ENCODE results near the gene LRMDA.

The LRMDA gene

GRCh38 chr10:76211691-76212090 lies 780.3 kb downstream of the LRMDA start:
- no peak for DNase-seq (ENCODE audit: low spot score)

DNA sequence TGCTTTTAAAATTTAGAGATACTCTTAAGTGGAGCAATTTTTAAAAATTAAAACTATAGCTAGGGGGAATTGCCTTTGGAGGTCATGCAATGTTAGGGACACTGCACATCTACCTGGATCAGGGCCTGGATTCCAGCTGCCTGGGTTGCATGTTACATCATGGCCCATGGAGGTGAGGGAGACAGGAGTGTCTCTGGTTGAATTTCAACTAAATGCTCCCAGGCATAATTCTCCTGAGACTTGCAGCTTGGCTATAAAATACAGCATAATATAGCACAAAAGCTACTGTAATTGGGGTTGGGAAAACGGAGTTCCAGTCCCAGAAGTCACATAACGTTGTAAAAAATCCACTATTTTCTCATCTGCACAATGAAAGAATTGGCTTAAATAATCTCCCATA lies 782.5 kb downstream of the LRMDA start:
- DNase-seq (ENCODE audit: low spot score): no peak

- DNase-seq (ENCODE audit: low spot score): no peak
Measured at GRCh38 chr10:76218035-76218434, 786.6 kb downstream of the LRMDA start.

DNA sequence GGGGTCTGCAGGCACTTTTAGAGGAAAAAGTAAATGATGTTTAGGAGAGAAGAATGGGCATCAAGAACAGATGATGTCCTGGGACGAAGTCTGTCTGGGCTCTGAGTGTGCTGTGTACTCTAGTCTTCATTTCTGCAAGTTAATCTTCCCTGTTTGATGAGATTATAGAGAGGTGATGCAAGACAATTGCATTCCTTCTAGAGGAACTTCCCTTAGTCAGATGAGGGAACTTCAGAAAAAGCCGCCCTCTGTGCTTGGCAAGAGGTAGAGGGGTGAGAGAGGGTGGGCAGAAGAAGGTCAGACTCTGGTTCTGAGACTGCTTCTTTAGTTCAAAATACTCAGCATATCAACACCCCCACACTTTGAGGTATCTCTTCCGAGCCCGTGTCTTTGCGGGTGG lies 797.9 kb downstream of the LRMDA start:
- DNase-seq (ENCODE audit: low spot score): no peak

- no peak for DNase-seq (ENCODE audit: low spot score)
Measured at GRCh38 chr10:76230921-76231285, 799.5 kb downstream of the LRMDA start.

DNA sequence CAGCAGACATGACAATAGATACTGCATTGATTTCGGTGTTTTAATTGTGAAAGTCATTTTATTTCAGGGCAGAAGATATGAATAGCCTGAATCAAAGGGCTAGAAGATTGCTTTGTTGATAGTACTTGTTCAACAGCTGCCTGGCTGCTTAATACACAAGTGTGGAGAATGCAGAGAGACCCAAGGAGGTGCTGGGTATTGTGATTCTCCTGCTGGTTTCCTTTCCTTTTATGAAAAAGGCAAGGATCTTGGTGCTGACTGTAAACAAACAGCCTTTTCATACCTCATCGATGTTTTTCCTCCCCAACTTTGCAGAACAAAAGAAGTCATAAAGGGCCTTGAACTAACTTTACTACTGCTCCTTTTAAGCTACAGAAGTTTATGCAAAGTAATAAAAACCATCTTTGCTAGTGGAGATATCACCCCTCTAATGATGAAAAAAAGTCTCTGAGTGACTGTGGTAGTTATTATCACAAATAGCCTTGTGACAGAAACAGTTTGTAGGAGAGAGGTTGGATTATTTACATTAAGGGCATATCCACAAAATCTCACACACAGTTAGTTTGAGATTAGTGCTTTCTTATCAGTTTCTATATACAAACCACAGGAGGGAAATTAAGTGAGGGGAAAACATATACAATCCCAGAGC lies 800.0 kb downstream of the LRMDA start:
- DNase-seq (ENCODE audit: low spot score): no peak

DNA sequence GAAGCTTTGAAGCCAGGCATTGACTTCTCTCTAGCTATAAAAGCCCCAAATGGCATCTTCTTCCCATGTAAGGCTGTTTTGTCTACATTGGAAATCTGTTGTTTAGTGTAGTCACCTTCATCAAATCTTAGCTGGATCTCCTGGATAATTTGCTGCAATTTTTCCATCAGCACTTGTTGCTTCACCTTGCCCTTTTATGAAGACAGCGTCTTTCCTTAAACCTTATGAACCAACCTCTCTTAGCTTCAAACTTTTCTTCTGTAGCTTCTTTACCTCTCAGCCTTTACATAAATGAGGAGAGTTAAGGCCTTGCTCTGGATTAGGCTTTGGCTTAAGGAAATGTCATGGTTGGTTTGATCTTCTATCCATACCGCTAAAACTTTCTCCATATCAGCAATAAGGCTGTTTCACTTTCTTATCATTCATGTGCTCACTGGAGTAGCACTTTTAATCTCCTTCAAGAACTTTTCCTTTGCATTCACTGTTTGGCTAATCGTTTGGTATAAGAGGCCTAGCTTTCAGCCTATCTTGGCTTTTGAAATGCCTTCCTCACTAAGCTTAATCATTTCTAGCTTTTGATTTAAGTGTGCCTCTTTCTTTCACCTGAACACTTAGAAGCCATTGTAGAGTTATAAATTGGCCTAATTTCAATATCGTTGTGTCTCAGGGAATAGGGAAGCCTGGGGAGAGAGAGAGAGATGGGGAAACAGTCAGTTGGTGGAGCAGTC lies 803.2 kb downstream of the LRMDA start:
- no peak for DNase-seq (ENCODE audit: low spot score)

DNA sequence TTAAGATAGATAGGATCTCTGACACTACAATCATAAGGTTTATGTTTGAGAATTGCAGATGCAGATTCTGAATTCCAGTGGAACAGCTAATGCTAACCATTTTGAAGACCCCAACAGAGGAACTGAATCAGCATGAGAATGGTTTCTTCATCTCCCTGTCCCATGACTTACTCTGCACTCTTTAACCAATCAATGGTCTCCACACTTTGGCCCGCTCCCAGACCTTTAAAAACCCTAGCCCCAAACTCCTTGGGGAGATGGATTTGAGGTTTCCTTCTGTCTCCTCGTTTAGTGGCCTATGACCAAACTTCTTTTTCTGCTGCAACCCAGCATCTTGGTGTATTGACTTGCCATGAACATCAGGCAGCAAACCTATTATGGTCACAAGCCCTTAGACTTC lies 804.9 kb downstream of the LRMDA start:
- DNase-seq (ENCODE audit: low spot score): no peak

GRCh38 chr10:76242956-76243355 lies 811.5 kb downstream of the LRMDA start:
- no peak for DNase-seq (ENCODE audit: low spot score)

- no peak for DNase-seq (ENCODE audit: low spot score)
Measured at GRCh38 chr10:76244061-76244686, 812.8 kb downstream of the LRMDA start.

DNA sequence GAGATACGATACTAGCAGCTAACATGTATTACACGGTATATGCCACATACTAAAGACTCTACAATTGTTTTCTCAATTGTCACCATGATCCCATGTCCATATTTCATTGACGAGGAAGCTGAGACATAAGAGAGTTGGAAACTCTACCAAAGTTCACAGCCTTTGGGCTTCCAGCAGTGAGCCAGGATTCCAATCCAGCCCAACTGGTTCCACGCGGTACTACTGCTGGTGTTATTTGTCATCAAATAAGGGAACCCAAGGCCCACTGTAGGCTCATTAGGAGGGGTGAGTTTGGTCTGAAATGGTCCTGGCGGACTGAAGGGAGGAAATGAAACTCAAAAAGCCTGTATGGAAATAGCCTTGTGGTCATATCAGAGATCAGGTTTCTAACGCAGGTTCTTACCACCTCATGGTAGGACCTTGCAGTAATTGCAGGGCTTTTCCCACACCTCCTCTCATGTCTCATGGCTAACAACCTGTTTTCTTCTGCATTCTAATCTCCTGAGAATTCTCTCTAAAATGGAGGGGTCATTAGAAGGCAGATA lies 814.6 kb downstream of the LRMDA start:
- no peak for DNase-seq (ENCODE audit: low spot score)

DNA sequence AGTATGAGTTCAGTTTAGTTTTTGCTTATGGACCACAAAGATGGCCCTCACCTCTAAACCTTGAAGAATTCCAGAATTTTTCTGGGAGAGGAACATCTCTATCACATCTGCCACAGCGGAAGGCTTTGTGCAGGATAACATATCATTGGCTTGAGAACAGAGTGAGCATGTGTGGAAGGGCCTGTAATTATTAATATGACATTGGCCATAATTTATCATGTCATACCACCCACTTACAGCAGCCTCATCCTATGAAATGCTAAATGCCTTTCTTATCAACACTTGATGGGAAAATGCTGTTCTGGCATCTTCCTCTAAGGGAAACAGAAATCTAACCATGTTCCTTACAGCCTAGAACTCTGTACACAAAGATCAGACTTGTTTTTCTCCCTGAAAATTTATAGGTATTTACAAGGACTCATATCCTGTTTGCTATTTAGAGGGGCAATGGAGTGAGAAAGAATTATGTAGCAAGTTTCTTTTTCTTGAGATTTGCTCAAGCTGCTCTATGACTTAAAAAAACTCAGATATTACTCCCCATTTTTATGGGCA lies 817.3 kb downstream of the LRMDA start:
- no peak for DNase-seq (ENCODE audit: low spot score)

GRCh38 chr10:76251841-76252671 lies 820.6 kb downstream of the LRMDA start:
- DNase-seq (ENCODE audit: low spot score): no peak

- DNase-seq (ENCODE audit: low spot score): no peak
Measured at GRCh38 chr10:76252733-76253132, 821.3 kb downstream of the LRMDA start.

DNA sequence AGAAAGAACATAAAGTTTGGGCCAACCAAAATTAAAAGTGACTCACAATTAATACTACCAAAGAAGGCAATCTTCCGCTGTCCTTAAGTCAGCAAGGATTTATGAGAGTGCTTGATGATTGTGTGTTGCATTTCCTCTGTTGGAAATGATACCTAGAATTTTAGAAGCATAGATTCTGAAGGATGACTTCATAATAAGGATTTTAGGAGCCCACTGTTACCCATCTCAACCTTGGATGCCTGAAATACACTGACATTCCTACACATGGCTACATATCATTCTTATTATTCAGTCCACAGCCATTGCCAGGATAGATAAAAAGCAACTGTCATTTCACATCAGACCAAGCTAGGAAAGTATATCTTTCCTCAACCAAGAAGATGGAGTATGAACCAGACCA lies 823.8 kb downstream of the LRMDA start:
- DNase-seq (ENCODE audit: low spot score): no peak

GRCh38 chr10:76257816-76258215 lies 826.4 kb downstream of the LRMDA start:
- DNase-seq (ENCODE audit: low spot score): no peak

DNA sequence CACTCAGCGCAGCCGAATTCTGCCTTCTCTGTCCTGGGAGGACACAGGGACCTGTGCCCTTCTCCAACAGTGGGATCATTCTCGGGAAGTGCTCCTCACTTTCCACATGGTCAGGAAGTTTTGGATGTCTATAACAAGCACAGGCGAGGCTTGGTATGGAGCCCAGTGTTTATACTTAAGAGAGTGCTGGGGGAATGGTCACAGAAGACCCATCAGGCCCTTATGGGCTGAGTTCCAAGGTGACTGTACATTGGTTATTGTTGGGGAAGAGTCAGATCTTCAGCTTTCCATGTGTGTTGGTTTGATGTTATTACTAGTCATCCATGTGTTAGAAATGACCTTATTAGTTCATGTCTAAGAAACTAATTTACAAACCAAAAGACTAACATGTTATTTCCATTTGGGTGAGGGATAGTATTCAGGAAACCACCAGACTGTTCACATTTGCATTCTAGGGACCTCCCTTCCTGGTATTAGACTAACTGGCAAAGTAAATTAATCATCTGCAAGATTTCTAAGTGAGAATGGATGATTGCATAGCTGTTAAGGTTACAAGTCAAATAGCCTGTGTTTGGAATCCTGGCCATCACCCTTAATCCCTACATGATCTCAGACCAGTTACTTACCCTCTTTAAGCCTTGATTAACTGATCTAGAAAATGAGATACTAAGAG lies 834.2 kb downstream of the LRMDA start:
- no peak for DNase-seq (ENCODE audit: low spot score)

DNA sequence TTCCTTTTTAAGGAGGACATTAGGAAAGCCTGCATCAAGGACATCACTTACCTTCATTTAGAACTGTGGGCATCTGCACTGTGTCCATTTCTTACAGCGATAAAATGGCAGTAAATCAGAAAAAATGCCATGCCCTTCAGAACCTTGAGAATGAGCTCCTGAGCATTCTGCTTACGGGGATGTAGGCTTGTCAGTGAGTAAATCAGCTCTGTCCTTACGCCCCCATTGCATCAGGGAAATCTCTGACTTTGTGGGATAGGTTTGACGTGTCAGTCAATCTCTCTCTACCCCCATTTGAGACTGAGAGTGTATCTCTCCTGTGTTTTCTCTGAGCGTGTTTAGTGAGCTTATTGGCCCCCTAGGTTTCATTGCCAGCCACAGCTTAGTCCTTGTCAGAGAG lies 837.1 kb downstream of the LRMDA start:
- DNase-seq (ENCODE audit: low spot score): no peak

DNA sequence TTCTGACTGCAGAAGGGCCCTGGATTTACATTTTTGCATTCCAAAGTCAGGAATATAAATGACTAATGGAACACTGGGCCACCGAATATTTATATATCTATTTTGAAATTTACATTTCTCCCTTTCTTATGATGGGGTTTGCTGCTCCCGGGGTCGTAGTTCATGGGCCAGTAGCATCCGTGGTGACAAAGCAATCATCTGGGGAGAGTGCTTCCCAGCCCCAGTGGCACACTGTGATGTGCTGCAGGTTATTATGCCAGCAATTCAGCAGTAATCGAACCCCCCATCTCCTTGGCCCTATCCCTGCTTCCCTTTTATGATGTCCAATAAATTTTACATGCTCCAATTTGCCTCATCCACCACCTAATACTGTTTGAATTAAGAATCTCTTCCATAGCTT lies 837.5 kb downstream of the LRMDA start:
- DNase-seq (ENCODE audit: low spot score): no peak

- no peak for DNase-seq (ENCODE audit: low spot score)
Measured at GRCh38 chr10:76270464-76270863, 839.0 kb downstream of the LRMDA start.

DNA sequence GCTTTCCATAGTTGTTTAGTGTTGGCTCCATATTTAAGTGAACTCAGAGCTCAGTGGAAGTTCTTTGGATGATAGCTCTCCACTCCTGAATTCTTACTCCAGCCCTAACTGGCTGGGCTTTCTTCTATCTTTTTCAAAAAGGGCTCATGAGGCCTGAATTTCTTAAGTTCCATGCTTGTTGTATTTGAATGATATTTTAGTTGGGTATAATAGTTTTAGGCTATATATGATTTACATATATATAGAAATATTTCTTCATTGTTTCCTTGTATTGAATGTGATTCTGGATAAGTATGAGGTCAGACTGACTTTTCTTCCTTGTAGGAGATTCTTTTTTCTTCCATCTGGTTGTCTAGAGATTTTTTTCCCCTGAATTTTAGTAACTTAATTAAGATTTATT lies 843.5 kb downstream of the LRMDA start:
- no peak for DNase-seq (ENCODE audit: low spot score)
